Neuronal stem cell (in vitro differentiated cells): ENCODE data around the gene PPIB.
A peak's percentile ranks its signal among the peaks of the same experiment; 100 is the strongest.

Experiments
- DNase-seq: peaks from one replicate; pipeline ENCODE4 v3.0.0-alpha.2; 2013; ENCODE audit warnings: low spot score
- H2AFZ ChIP-seq: one replicate; pipeline ENCODE4 v1.6.1; 2013; ENCODE audit warnings: mild to moderate bottlenecking, low read length, inconsistent platforms
- H2AK5ac ChIP-seq: 2 replicates; pipeline ENCODE4 v1.6.1; 2013; ENCODE audit warnings: low read depth, mild to moderate bottlenecking, inconsistent platforms, low read length, moderate library complexity, mixed read lengths
- H2BK120ac ChIP-seq: 2 replicates; pipeline ENCODE4 v1.6.1; 2013; ENCODE audit warnings: low read depth, mild to moderate bottlenecking, inconsistent platforms, low read length, moderate library complexity, mixed read lengths
- H2BK12ac ChIP-seq: one replicate; pipeline ENCODE4 v1.6.1; 2013; ENCODE audit warnings: low read length, inconsistent platforms
- H2BK15ac ChIP-seq: 2 replicates; pipeline ENCODE4 v1.6.1; 2013; ENCODE audit warnings: mild to moderate bottlenecking, low read length, inconsistent platforms, mixed read lengths
- H2BK5ac ChIP-seq: one replicate; pipeline ENCODE4 v1.6.1; 2013; ENCODE audit warnings: inconsistent platforms, mild to moderate bottlenecking, low read length, moderate library complexity
- H3K14ac ChIP-seq: one replicate; pipeline ENCODE4 v1.6.1; 2013; ENCODE audit warnings: low read length, inconsistent platforms
- H3K18ac ChIP-seq: 2 replicates; pipeline ENCODE4 v1.6.1; 2013; ENCODE audit warnings: low read length, inconsistent platforms
- H3K23ac ChIP-seq: 2 replicates; pipeline ENCODE4 v1.6.1; 2013; ENCODE audit warnings: low read depth, mild to moderate bottlenecking, mixed read lengths, low read length, inconsistent platforms; ENCODE audit not compliant: poor library complexity
- H3K27ac ChIP-seq: replicated peaks from 3 replicates; pipeline ENCODE4 v1.5.1; 2013; ENCODE audit warnings: low read length, inconsistent platforms
- H3K27me3 ChIP-seq, 3 experiments: 2 replicates each; pipeline ENCODE4 v1.6.1; 2013; ENCODE audit warnings: low read length in 3 of 3, mild to moderate bottlenecking in 2 of 3, inconsistent platforms in 1 of 3, low read depth in 1 of 3, mixed read lengths in 1 of 3, moderate library complexity in 1 of 3; ENCODE audit not compliant: control insufficient read depth in 3 of 3, insufficient read depth in 3 of 3
- H3K36me3 ChIP-seq, 2 donors: replicated peaks in 1 of 2; 2 replicates each; pipeline ENCODE4 v1.6.1; 2013; ENCODE audit warnings: low read length in 2 of 2; ENCODE audit not compliant: control insufficient read depth in 2 of 2, insufficient read depth in 2 of 2
- H3K4ac ChIP-seq: 2 replicates; pipeline ENCODE4 v1.6.1; 2013; ENCODE audit warnings: inconsistent platforms, mild to moderate bottlenecking, low read length, moderate library complexity
- H3K4me1 ChIP-seq, 2 donors: 1 replicate in 1 of 2; 2 replicates in 1 of 2; pipeline ENCODE4 v1.6.1; 2013; ENCODE audit warnings: low read length in 2 of 2, low read depth in 1 of 2; ENCODE audit not compliant: control insufficient read depth in 2 of 2, insufficient read depth in 1 of 2
- H3K4me2 ChIP-seq: one replicate; pipeline ENCODE4 v1.6.1; 2013; ENCODE audit warnings: mild to moderate bottlenecking, low read length, inconsistent platforms; ENCODE audit not compliant: insufficient read depth, poor library complexity, severe bottlenecking
- H3K4me3 ChIP-seq, 2 donors: 2 replicates each; pipeline ENCODE4 v1.5.1; 2013; ENCODE audit warnings: low read length in 2 of 2, mild to moderate bottlenecking in 2 of 2, inconsistent platforms in 1 of 2, moderate library complexity in 1 of 2
- H3K79me1 ChIP-seq: one replicate; pipeline ENCODE4 v1.6.1; 2013; ENCODE audit warnings: low read depth, mild to moderate bottlenecking, inconsistent platforms, low read length, moderate library complexity
- H3K9ac ChIP-seq: one replicate; pipeline ENCODE4 v1.6.1; 2013; ENCODE audit warnings: mild to moderate bottlenecking, low read depth, low read length, inconsistent platforms; ENCODE audit not compliant: poor library complexity
- H3K9me3 ChIP-seq, 2 donors: replicated peaks in 1 of 2; 2 replicates each; pipeline versions ENCODE3 to v1.6.1; 2013; ENCODE audit warnings: low read length in 2 of 2, mild to moderate bottlenecking in 2 of 2, inconsistent platforms in 1 of 2, low read depth in 1 of 2, mixed read lengths in 1 of 2, moderate library complexity in 1 of 2; ENCODE audit not compliant: control insufficient read depth in 2 of 2, insufficient read depth in 1 of 2
- H4K8ac ChIP-seq: one replicate; pipeline ENCODE4 v1.6.1; 2013; ENCODE audit warnings: low read depth, mild to moderate bottlenecking, inconsistent platforms, low read length, moderate library complexity
- H4K91ac ChIP-seq: one replicate; pipeline ENCODE4 v1.6.1; 2013; ENCODE audit warnings: low read length, low read depth, mild to moderate bottlenecking, inconsistent platforms; ENCODE audit not compliant: poor library complexity
- WGBS, 2 donors: extraction: QIAGEN DNeasy Blood & Tissue Kit; methylation state at CpG; one replicate each; pipeline ENCODE4 v1.1.7; 2013; ENCODE audit warnings: missing lambda C conversion rate in 2 of 2, mixed read lengths in 1 of 2; ENCODE audit not compliant: insufficient read length in 2 of 2, insufficient replicate concordance in 1 of 2; ENCODE audit errors: extremely low coverage in 2 of 2; 5-methylcytosine and 5-hydroxymethylcytosine counted together

PPIB gene

DNA sequence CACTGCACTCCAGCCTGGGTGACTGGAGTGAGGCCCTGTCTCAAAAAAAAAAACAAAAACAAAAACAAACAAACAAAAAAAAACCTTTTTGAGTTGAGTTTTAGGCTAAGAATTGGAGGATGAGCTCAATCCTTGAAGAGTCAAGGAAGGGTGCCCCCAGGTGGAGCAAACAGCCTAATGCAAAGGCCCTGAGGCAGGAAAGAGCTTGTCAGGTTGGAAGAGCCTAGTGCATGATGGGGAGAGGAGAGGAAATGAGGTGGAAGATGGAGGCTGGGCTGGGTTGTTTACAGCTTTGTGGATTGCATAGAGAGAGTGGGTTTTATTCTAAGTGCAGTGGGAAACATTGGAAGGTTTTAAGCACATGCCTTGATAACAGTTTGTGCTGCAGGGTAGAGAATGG is 13.4 kb downstream of the PPIB start:
- H3K27ac ChIP-seq = no peak overlapping the region
- H4K8ac ChIP-seq = no peak overlapping the region
- no peak overlapping the region for H2BK5ac ChIP-seq
- H3K9me3 ChIP-seq = peaks cover 0 to 2% of the 10 kb centered on the region in 2 donors
- H3K36me3 ChIP-seq = peaks cover 8 to 21% of the 10 kb centered on the region in 2 donors
- H3K79me1 ChIP-seq = no peaks in the 10 kb centered on the region
- H2BK120ac ChIP-seq = no peak overlapping the region
- no peak overlapping the region for H2AFZ ChIP-seq
- no peak overlapping the region for H3K4me3 ChIP-seq
- H3K14ac ChIP-seq = no peak overlapping the region
- no peak overlapping the region for H3K4ac ChIP-seq
- H3K4me2 ChIP-seq = no peak overlapping the region
- no peak overlapping the region for H3K9ac ChIP-seq
- no peak overlapping the region for H3K18ac ChIP-seq
- no peak overlapping the region for H2BK12ac ChIP-seq
- no peak for DNase-seq
- no peak overlapping the region for H3K23ac ChIP-seq
- H2BK15ac ChIP-seq = no peak overlapping the region
- peaks cover 11 to 18% (median 14%) of the 10 kb centered on the region in 3 experiments for H3K27me3 ChIP-seq
- H3K4me1 ChIP-seq = peaks cover 4 to 19% of the 10 kb centered on the region in 2 donors
- no peak overlapping the region for H2AK5ac ChIP-seq
- H4K91ac ChIP-seq = no peak overlapping the region

DNA sequence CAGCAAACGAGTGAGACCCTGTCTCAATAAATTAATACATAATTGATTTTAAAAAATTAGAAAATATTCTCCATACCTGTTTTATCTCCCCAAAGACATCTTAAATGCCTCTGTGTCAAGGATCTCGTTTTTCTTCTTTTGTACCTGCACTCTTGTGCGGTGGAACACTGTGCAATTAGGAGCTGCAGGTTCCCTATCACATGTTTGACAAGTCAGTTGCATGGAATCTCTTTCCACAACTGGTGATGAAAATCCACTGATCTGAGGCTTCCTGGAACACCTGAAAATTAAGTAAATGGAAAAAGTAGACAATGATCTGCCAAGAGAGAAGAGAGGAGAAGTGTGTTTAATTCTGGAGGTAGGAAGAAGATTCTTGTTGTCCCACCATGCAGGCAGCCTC is 14.2 kb downstream of the PPIB start:
- Histone ChIP-seq H3K18ac (no peak overlapping the region), H2BK120ac (no peak overlapping the region), H3K27ac (no peak overlapping the region), H3K4me3 (no peak overlapping the region), H2BK5ac (no peak overlapping the region), H2AK5ac (no peak overlapping the region), H3K36me3 (peaks cover 7 to 24% of the 10 kb centered on the region in 2 donors), H2BK12ac (no peak overlapping the region), H2BK15ac (no peak overlapping the region), H3K4me2 (no peak overlapping the region), H3K27me3 (peaks cover 11 to 18% (median 14%) of the 10 kb centered on the region in 3 experiments), H3K23ac (no peak overlapping the region), H3K4me1 (peaks cover 4 to 19% of the 10 kb centered on the region in 2 donors), H3K9me3 (peaks cover 0 to 2% of the 10 kb centered on the region in 2 donors), H3K79me1 (no peaks in the 10 kb centered on the region), H4K8ac (no peak overlapping the region), H3K9ac (no peak overlapping the region), H4K91ac (no peak overlapping the region), H2AFZ (no peak overlapping the region), H3K4ac (no peak overlapping the region), H3K14ac (no peak overlapping the region)
- WGBS, 2 donors = no CpG with 5 or more reads among the region's 3 CpGs
- no peak for DNase-seq

DNA sequence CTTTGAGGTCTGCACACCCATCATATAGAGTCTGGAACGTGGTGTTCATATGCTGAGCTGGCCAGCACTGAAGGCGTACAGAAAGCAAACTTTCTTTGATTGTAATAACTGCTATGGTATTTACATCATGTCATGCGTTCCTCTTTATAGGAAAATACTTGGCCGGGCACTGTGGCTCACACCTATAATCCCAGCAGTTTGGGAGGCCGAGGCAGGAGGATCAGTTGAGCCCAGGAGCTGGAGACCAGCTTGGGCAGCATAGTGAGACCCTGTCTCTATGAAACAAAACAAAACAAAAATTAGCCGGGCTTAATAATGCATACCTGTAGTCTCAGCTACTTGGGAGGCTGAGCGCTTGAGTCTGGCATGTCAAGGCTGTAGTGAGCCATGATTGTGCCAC is 14.7 kb downstream of the PPIB start:
- whole genome bisulfite sequencing, 2 donors = no CpG with 5 or more reads among the region's 7 CpGs
- no peak overlapping the region for H3K4me2 ChIP-seq

DNA sequence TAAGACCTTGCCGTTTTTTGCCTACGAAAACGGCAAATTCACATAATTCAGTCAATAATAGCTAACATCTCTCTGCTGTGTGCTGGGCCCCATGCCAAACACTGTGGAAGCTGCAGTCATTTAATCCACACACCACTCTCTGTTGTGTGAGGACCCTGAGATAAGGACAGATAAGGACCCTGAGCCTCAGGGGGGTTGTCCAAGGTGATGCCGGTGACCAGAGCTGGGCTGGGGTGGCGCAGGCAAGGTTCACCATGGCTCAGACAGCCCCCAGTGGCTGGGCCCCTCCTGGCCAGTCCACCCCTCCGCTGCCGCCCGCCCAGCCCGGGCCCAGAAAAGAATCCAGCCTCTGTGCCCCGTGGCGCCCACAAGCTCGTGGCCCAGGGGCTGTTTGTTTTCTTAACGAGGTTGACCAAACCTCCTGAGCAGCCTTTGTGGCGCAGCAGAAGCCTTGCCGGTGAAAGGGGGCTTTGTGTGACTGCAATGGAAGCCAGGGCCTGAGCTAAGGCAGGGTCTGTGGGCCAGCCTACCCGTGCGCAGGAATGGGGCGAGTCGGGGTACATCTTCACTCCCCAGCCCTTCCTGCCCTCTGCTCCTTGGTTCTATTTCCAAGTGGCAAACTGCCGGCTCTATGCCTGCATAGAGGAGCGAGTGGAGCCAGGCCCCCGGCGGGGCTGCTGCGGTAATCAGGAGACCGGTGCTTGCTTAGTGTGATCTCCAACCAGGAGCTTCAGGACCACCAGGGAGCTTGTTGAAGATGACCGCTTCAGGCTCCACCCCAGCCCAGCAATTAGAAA is 15.7 kb downstream of the PPIB start:
- H3K27ac ChIP-seq = peak overlapping the region; percentile 28
- H2BK15ac ChIP-seq = no peak overlapping the region
- no CpG with 5 or more reads among the region's 26 CpGs for WGBS, 2 donors
- H2BK120ac ChIP-seq = no peak overlapping the region
- H2AK5ac ChIP-seq = no peak overlapping the region
- H3K36me3 ChIP-seq = peaks cover 9 to 38% of the 10 kb centered on the region in 2 donors
- no peak overlapping the region for H4K91ac ChIP-seq
- no peak overlapping the region for H3K23ac ChIP-seq
- no peak overlapping the region for H2AFZ ChIP-seq
- H3K4me1 ChIP-seq = peaks cover 0 to 10% of the 10 kb centered on the region in 2 donors
- peak overlapping the region; percentile 48 for H2BK5ac ChIP-seq
- peak overlapping the region; percentile 87 for H3K14ac ChIP-seq
- no peak overlapping the region for H3K4ac ChIP-seq
- H3K18ac ChIP-seq = peak overlapping the region; percentile 78
- H3K27me3 ChIP-seq = peaks cover 4 to 5% (median 5%) of the 10 kb centered on the region in 3 experiments
- DNase-seq = no peak
- H2BK12ac ChIP-seq = no peak overlapping the region
- H4K8ac ChIP-seq = peak overlapping the region; percentile 29
- no peak overlapping the region for H3K4me2 ChIP-seq
- H3K4me3 ChIP-seq = no peak overlapping the region
- H3K79me1 ChIP-seq = no peaks in the 10 kb centered on the region
- H3K9ac ChIP-seq = no peak overlapping the region
- peaks cover 0 to 2% of the 10 kb centered on the region in 2 donors for H3K9me3 ChIP-seq

More for the DNA sequence above, 14.7 kb downstream of the PPIB start:
- no peak overlapping the region for H2BK15ac ChIP-seq
- H2BK120ac ChIP-seq = no peak overlapping the region
- no peaks in the 10 kb centered on the region for H3K79me1 ChIP-seq
- H3K27me3 ChIP-seq = peaks cover 11 to 16% (median 14%) of the 10 kb centered on the region in 3 experiments
- no peak overlapping the region for H2AFZ ChIP-seq
- no peak overlapping the region for H3K14ac ChIP-seq
- H3K27ac ChIP-seq = no peak overlapping the region
- H3K4me3 ChIP-seq = no peak overlapping the region
- no peak overlapping the region for H3K18ac ChIP-seq
- H3K36me3 ChIP-seq = peaks cover 9 to 28% of the 10 kb centered on the region in 2 donors
- no peak overlapping the region for H3K23ac ChIP-seq
- no peak overlapping the region for H4K8ac ChIP-seq
- no peak overlapping the region for H3K4ac ChIP-seq
- H2BK12ac ChIP-seq = no peak overlapping the region
- peaks cover 0 to 2% of the 10 kb centered on the region in 2 donors for H3K9me3 ChIP-seq
- no peak overlapping the region for H2BK5ac ChIP-seq
- no peak overlapping the region for H4K91ac ChIP-seq
- H2AK5ac ChIP-seq = no peak overlapping the region
- H3K9ac ChIP-seq = no peak overlapping the region
- DNase-seq = no peak
- H3K4me1 ChIP-seq = peaks cover 1 to 17% of the 10 kb centered on the region in 2 donors
